T-helper 2 cell treated with Interferon-gamma antibody and Interleukin-4, amounts not matched to agents 100 ng/mL and 5 ng/mL, for 36 hours (primary cell): ENCODE results near the gene TARS2. TPM values are rescaled to one million over a fixed set of nuclear protein-coding genes. Genes with fewer than 3 reads are reported as not detected.

Experiments used
- intact Hi-C: fragments of 100-400 bp; cut with micrococcal nuclease; formaldehyde crosslinking; loops from one replicate; pipeline ENCODE4 v1.15.1; 2023
- total RNA-seq: library from RNA; stranded (reverse); gene quantifications from 2 replicates; pipeline ENCODE4 v1.2.3, GENCODE V29; 2022

The TARS2 gene
- total RNA-seq, 1 donor from 2014 or later, result 38.7 TPM

GRCh38 chr1:150553392-150554085 is 66.3 kb downstream of the TARS2 start:
- intact Hi-C loops, result no loop called here

GRCh38 chr1:150554086-150554452 is 66.8 kb downstream of the TARS2 start:
- intact Hi-C loops, result no loop called here

GRCh38 chr1:150555198-150555970 is 68.2 kb downstream of the TARS2 start:
- intact Hi-C loops, result no loop called here

GRCh38 chr1:150555971-150556865 is 69.0 kb downstream of the TARS2 start:
- intact Hi-C loops, result no loop called here

GRCh38 chr1:150557065-150557600 is 69.9 kb downstream of the TARS2 start:
- intact Hi-C loops, result no loop called here

Other genes with a start within 250 kb of the TARS2 start
- not detected in 2 replicates for gene CA14, start 229.6 kb upstream of the TARS2 start, total RNA-seq
- gene APH1A, start 218.4 kb upstream of the TARS2 start, total RNA-seq, result 136 and 138 TPM in 2 replicates
- 1.1 and 1.5 TPM in 2 replicates for gene C1orf54, start 214.6 kb upstream of the TARS2 start, total RNA-seq
- gene CIART, start 204.9 kb upstream of the TARS2 start, total RNA-seq, result 1.3 and 1.5 TPM in 2 replicates
- 61.8 and 67.2 TPM in 2 replicates for gene MRPS21, start 193.6 kb upstream of the TARS2 start, total RNA-seq
- gene PRPF3, start 165.9 kb upstream of the TARS2 start, total RNA-seq, result 91.8 TPM in 2 replicates
- gene RPRD2, start 123.3 kb upstream of the TARS2 start, total RNA-seq, result 33.2 and 33.6 TPM in 2 replicates
- gene ECM1, start 20.7 kb downstream of the TARS2 start, total RNA-seq, result 1.2 and 1.6 TPM in 2 replicates
- not detected in 2 replicates for gene FALEC, start 28.3 kb downstream of the TARS2 start, total RNA-seq
- gene ADAMTSL4, start 62.0 kb downstream of the TARS2 start, total RNA-seq, result 0.39 and 0.41 TPM in 2 replicates
- 245 and 248 TPM in 2 replicates for gene MCL1, start 92.2 kb downstream of the TARS2 start, total RNA-seq
- 193 and 202 TPM in 2 replicates for gene ENSA, start 142.2 kb downstream of the TARS2 start, total RNA-seq
- 23.8 and 24.4 TPM in 2 replicates for gene GOLPH3L, start 209.7 kb downstream of the TARS2 start, total RNA-seq
- gene HORMAD1, start 233.5 kb downstream of the TARS2 start, total RNA-seq, result 0.25 and 0.39 TPM in 2 replicates